ENCODE results near the gene SLC5A5.
"Not testable (repeated sequence)": the region's sequence is repeated elsewhere in the genome, so short reads cannot be mapped to it uniquely, and the experiment has no call there.

SLC5A5 gene

GRCh38 chr19:17919122-17919521 lies 47.4 kb downstream of the SLC5A5 start:
- DNase-seq (ENCODE audit: low read depth, low spot score): not testable (repeated sequence)

DNA sequence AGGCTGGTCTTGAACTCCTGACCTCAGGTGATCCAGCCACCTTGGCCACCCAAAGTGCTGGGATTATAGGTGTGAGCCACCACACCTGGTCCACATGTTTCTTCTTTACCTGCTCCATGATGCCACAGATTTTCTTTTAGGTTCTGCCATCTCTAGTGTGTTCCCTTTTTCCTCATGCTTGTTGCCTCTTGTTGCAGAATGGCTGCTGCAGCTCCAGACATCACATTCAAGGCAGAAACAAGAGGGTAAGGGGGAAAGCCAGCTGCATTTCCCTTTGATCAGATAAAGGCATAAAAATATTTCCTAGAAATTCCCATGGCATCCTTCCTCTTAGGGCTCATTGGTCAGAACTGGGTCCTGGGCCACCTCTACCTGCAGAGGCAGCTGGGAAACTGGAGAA lies 48.8 kb downstream of the SLC5A5 start:
- no peak for DNase-seq (ENCODE audit: low read depth, low spot score)

DNA sequence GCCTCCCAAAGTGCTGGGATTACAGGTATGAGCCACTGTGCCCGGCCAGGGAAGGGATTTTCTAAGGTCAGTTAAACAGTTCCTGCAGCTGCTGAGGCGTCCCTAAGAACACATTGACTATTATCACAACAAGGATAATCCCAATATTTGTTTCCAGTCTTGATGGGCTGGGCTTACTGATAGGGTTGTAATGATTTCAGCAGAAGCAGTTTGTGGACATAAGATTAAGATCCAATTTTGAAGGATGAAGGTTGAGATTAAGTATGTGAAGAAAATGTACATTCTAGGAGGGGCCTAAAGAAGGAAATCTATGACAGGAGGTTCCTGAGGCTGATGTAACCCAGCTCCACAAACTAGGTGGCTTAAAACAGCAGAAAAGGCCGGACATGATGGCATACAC lies 50.4 kb downstream of the SLC5A5 start:
- DNase-seq (ENCODE audit: low read depth, low spot score): no peak

DNA sequence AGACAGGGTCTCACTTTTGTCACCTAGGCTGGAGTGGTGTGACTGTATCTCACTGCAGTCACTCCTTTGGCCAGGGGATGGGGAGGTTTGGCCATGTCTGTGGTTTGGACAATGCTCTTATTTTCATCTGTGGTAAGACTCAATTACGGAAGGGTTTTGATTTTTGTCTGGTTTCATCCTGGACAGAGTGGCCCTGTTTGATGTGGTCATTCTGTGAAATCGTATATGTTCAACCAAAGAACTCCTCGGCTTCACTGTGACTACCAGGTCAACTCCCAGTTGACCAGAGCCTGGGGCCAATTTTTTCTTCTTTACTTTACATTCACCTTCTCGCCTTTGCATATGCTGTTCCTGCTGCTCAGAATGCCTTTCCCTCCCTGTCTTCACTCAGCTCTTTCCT lies 54.3 kb downstream of the SLC5A5 start:
- DNase-seq (ENCODE audit: low read depth, low spot score): no peak

GRCh38 chr19:17929056-17929455 lies 57.3 kb downstream of the SLC5A5 start:
- DNase-seq (ENCODE audit: low read depth, low spot score): no peak

DNA sequence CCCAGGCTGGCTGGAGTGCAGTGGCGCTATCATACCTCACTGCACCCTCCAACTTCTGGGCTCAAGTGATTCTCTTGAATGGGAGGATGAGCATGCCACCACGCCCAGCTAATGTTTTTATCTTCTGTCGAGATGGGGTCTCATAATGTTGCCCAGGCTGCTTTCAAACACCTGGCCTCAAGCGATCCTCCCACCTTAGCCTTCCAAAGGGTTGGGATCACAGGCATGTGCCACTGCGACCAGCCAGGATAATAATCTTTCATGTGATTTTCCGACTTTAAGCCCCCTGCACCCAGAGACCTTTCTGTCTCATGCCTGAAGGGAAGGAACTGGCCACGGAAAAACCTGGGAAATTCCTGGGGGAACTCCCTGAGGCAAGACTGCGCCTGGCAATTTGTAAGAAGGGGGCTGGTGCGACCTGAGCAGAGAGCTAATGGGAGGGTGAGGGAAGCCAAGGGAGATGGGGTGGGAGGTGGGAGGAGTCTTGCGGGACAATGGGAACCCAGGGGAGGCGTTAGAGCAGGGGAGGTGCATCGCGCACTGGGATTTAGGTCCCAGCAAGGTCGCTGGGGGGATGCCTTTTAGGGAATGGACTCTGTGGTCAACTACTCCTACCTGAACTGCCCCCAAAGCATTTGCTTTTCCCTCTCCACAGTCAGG lies 59.9 kb downstream of the SLC5A5 start:
- no peak for DNase-seq (ENCODE audit: low read depth, low spot score)

GRCh38 chr19:17932485-17933338 lies 61.0 kb downstream of the SLC5A5 start, which contains the start of gene CCDC124:
CCDC124 (plus strand) TSS chr19:17933015; CDS start chr19:17936421, 3,406 bp downstream.
- peak; percentile 83 for DNase-seq (ENCODE audit: low read depth, low spot score)

DNA sequence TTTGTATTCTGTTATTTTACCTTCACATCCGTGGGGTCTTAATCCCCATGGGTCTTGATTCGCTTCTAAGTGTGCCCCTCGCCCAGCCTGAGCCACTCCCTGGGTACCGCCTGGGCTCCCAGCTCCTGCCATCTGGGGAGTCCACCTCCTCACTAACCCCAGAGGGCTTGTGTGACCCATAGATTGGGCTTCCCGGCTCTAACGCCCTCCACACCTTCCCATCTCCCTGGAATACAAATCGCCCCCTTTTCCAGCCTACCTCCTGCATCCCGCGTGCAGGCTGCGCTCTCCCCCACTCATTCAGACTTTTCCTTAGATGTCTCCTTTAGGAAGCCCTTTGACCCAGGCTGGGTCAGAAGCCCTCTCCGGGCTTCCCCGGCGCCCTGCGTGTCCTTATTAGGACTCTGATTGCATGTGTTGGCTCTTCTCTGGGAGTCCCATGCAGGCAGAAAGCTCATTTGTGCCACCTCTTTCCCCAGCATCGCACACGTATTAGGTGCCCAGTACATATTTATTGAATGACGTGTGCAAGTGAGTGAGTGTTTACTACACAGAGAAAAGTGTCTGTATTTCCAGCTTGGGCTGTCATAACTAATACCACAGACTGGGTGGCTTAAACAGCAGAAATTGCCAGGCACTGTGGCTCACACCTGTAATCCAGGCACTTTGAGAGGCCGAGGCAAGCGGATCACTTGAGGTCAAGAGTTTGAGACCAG lies 61.8 kb downstream of the SLC5A5 start:
- no peak for DNase-seq (ENCODE audit: low read depth, low spot score)

- DNase-seq (ENCODE audit: low read depth, low spot score): no peak
Measured at GRCh38 chr19:17936379-17936778, 64.6 kb downstream of the SLC5A5 start.

GRCh38 chr19:17937371-17937900 lies 65.7 kb downstream of the SLC5A5 start:
- DNase-seq (ENCODE audit: low read depth, low spot score): no peak

GRCh38 chr19:17938092-17938845 lies 66.5 kb downstream of the SLC5A5 start:
- peak; percentile 60 for DNase-seq (ENCODE audit: low read depth, low spot score)

- no peak for DNase-seq (ENCODE audit: low read depth, low spot score)
Measured at GRCh38 chr19:17942181-17942580, 70.4 kb downstream of the SLC5A5 start.

DNA sequence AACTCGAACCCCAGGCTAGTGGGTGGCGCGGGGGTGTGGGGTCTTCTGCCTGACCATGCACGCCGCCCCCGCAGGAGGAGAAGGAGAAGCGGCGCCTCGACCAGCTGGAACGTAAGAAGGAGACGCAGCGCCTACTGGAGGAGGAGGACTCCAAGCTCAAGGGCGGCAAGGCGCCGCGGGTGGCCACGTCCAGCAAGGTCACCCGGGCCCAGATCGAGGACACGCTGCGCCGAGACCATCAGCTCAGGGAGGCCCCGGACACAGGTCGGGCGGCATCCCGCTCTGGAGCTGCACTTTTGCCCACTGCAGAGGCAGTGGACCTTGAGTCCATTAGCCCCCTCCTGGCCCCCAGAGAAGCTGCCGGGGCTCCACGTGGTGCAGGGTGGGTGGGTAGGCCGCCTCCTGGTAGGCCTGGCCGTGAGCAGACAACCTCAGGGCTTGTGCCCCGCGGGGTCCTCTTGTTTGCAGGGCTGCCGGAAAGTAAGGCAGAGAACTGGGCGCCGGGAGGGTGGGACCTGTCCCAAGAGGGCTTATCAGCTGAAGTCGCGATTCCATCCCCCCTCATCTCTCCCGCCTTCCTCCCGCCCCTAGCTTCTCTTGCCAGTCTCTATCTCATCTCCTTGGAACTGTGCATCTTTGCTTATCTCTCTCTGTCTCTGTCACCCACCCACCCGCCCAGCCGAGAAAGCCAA lies 71.0 kb downstream of the SLC5A5 start:
- DNase-seq (ENCODE audit: low read depth, low spot score): no peak

DNA sequence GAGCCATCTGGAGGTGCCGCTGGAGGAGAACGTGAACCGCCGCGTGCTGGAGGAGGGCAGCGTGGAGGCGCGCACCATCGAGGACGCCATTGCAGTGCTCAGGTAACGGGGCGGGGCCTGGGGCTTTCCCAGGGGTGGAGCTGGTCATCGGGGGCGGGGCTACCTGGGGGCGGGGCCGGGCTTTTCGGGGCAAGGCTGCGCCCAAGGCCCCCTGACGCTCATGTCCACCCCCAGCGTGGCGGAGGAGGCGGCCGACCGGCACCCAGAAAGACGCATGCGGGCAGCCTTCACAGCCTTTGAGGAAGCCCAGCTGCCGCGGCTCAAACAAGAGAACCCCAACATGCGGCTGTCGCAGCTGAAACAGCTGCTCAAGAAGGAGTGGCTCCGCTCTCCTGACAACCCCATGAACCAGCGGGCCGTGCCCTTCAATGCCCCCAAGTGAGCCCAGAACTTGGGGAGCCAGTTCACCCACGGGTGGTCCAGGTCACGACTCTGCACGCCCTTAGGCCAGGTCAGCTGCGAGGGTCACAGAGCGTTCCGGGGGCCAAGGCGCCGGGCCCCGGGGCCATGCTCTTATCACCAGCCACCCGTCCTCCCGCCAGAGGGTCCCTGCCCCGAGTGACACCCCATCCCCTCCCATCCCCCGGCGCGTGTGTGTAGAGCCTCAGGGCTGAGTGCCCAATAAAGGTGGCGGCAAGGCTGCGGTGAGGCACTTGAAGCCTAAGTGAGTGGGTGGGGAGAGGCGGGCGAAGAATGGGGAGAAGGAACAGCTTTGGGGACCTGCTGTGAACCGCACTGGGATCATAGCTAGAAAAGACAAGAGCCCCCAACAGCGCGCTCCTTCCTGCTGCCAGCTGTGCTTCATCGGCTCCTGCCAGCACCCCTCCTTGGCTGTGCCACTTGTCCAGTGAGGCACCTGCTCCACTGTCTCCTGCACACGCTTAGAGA lies 71.8 kb downstream of the SLC5A5 start:
- DNase-seq (ENCODE audit: low read depth, low spot score): no peak

DNA sequence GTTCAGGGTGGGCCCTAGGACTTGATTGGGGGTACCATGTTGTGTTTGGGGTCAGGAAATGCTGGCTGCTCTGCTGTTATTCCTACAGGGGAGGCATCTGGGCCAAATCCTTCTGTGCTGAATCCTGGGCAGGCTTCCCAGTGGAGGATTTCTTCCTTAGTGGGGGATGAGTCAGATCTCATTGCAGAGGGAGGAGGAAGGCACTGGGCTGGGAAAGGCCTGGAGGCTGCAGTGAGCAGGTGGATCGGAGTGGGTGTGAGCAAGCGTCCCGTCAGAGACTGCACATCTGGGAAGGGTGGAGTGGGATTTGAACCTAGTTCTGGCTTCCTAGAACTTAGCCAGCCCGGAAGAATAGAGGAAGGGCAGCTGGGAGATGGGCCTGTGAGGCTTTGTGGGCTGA lies 72.6 kb downstream of the SLC5A5 start:
- no peak for DNase-seq (ENCODE audit: low read depth, low spot score)
